Activated CD8-positive, alpha-beta T cell treated with anti-CD3 and anti-CD28 coated beads for 36 hours (primary cell): Measurements from ENCODE around the gene UBE2J2. TPM values are rescaled to one million over a fixed set of nuclear protein-coding genes. Genes with fewer than 3 reads are reported as not detected.

ENCODE experiments used
- ATAC-seq: fragments of 200-7000 bp; cut with Tn5 transposase; one replicate; pipeline ENCODE4 v1.10.0; 2021; ENCODE audit warnings: mild to moderate bottlenecking, moderate library complexity
- CTCF ChIA-PET: fragments of 350-600 bp; sonication (Branson Sonifier 250); formaldehyde crosslinking; loops from one replicate; lab custom pipeline; 2021; ENCODE audit warnings: antibody characterized with exemption; lab: Charles Lee
- POLR2A ChIA-PET: fragments of 350-600 bp; sonication (Branson Sonifier 250); formaldehyde crosslinking; loops from one replicate; lab custom pipeline; 2021; ENCODE audit warnings: antibody characterized with exemption; lab: Charles Lee
- DNase-seq: peaks from one replicate; pipeline ENCODE4 v3.0.0-alpha.2; 2020
- H3K27ac Mint-ChIP-seq: one replicate; pipeline ENCODE4 v1.8.0; 2021; ENCODE audit warnings: mild to moderate bottlenecking, mixed read lengths
- H3K27me3 Mint-ChIP-seq: one replicate; pipeline ENCODE4 v1.8.0; 2021; ENCODE audit warnings: mixed read lengths
- H3K36me3 Mint-ChIP-seq: one replicate; pipeline ENCODE4 v1.8.0; 2021; ENCODE audit warnings: low read depth, mixed read lengths
- H3K4me1 Mint-ChIP-seq: one replicate; pipeline ENCODE4 v1.8.0; 2021; ENCODE audit warnings: low read depth, mixed read lengths
- H3K4me3 Mint-ChIP-seq: one replicate; pipeline ENCODE4 v1.8.0; 2021; ENCODE audit warnings: mild to moderate bottlenecking, moderate library complexity, mixed read lengths
- H3K9me3 Mint-ChIP-seq: one replicate; pipeline ENCODE4 v1.8.0; 2021; ENCODE audit warnings: mixed read lengths
- intact Hi-C: fragments of 100-400 bp; cut with micrococcal nuclease; formaldehyde crosslinking; loops from one replicate; pipeline ENCODE4 v1.10.0; 2022
- total RNA-seq, 2 experiments: library from RNA; stranded (reverse); gene quantifications; one replicate each; pipeline ENCODE4 v1.2.3, GENCODE V29; 2021
- TF ChIP-seq, protein P1 (sequence below): fragments of 200-600 bp; IDR thresholded peaks from one replicate; pipeline ENCODE4 v1.8.0; 2022; ENCODE audit warnings: antibody characterized with exemption, mild to moderate bottlenecking

Gene UBE2J2
- total RNA-seq, 2 experiments from 2014 or later, result 52.3 to 59.2 TPM

DNA sequence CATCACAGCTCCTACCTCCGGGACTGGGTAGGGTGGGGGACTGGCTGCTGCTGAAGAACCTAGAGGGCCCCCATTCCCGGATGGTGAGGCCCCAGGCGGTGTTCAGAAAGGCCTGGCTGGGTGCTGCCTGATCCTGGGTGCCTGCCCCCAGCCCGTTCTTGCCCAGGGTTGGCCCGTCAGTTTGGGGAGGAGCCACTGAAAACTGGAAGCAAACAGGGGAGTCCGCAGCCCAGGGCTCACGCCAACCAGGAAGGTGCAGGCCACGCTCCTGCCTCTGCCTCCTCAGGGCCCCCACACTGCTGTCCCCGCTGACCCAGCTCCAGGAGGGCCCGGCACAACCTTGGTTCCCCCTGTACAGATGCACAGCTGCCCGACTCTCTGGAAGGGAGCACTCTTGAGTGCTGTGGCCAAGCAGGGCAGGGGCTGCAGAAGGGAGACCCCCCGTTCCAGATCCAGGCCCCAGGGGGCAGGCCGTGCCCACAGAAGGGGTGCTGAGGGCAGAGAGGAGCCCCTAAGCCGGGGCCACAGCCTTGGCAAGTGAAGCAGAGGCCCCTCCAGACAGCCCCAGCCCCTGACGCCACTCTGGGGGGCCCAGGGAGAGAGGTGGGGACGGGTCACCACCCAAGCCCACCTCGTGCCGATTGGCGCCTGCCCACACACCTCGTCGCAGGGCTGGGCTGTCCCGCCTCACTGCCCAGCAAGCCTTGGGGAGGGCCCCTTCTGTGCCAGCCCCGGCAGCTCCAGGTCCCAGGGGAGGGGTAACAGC, 32.6 kb downstream of the UBE2J2 start:
- ChIA-PET CTCF (interaction anchor here (2.1 kb wide), 1 partner anchor 119 kb away, joined by 6 read pairs; no protein-coding TSS in a partner anchor), POLR2A (interaction anchor here (1.0 kb wide), 1 partner anchor 57 kb away, joined by 3 read pairs; no protein-coding TSS in a partner anchor)
- Mint-ChIP-seq H3K27me3 (no peaks in the 10 kb centered on the region), H3K9me3 (no peaks in the 10 kb centered on the region), H3K4me3 (no peak overlapping the region), H3K27ac (no peak overlapping the region), H3K4me1 (no peaks in the 10 kb centered on the region), H3K36me3 (no peaks in the 10 kb centered on the region)
- no peak for DNase-seq
- no peak for ATAC-seq
- intact Hi-C loops, result no loop called here
- TF ChIP-seq, protein P1, sequence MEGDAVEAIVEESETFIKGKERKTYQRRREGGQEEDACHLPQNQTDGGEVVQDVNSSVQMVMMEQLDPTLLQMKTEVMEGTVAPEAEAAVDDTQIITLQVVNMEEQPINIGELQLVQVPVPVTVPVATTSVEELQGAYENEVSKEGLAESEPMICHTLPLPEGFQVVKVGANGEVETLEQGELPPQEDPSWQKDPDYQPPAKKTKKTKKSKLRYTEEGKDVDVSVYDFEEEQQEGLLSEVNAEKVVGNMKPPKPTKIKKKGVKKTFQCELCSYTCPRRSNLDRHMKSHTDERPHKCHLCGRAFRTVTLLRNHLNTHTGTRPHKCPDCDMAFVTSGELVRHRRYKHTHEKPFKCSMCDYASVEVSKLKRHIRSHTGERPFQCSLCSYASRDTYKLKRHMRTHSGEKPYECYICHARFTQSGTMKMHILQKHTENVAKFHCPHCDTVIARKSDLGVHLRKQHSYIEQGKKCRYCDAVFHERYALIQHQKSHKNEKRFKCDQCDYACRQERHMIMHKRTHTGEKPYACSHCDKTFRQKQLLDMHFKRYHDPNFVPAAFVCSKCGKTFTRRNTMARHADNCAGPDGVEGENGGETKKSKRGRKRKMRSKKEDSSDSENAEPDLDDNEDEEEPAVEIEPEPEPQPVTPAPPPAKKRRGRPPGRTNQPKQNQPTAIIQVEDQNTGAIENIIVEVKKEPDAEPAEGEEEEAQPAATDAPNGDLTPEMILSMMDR, result no peak

DNA sequence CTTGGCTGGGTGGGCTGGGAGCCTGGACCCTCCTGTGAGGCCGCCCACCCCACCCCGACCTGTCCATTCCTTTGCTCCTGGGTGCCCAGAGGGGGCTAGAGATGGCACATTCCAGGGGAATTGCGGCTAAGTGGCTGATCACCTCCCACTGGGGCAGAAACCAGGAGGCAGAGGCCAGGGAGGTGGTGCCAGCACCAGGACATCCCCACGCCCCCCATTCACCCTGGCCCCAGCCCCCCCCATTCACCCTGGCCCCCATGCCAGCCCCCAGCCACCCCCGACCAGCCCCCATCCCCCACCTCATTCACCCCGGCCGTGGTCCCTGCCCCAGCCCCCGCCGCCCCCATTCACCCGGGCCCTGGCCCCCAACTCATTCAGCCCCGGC, 33.3 kb downstream of the UBE2J2 start:
- intact Hi-C loops, result no loop called here

GRCh38 chr1:1239614-1240347, 33.9 kb downstream of the UBE2J2 start:
- ChIA-PET POLR2A (interaction anchor here (0.6 to 1.6 kb wide), 3 partner anchors 10 to 135 kb away, joined by 3 to 4 read pairs (median 3); partner anchors contain the start of gene AURKAIP1), CTCF (interaction anchor here (2.1 kb wide), 1 partner anchor 117 kb away, joined by 6 read pairs; no protein-coding TSS in a partner anchor)
- intact Hi-C loops, result no loop called here
- DNase-seq, result no peak
- TF ChIP-seq, protein P1, result no peak
- no peaks in the 10 kb centered on the region for H3K4me1 Mint-ChIP-seq
- H3K27me3 Mint-ChIP-seq, result no peaks in the 10 kb centered on the region
- H3K27ac Mint-ChIP-seq, result no peak overlapping the region
- no peak for ATAC-seq
- H3K36me3 Mint-ChIP-seq, result no peaks in the 10 kb centered on the region
- H3K4me3 Mint-ChIP-seq, result no peak overlapping the region
- no peaks in the 10 kb centered on the region for H3K9me3 Mint-ChIP-seq

More for the DNA sequence above, 33.3 kb downstream of the UBE2J2 start:
- ATAC-seq (no peak), DNase-seq (no peak)
- Mint-ChIP-seq H3K9me3 (no peaks in the 10 kb centered on the region), H3K36me3 (no peaks in the 10 kb centered on the region), H3K27ac (no peak overlapping the region), H3K27me3 (no peaks in the 10 kb centered on the region), H3K4me3 (no peak overlapping the region), H3K4me1 (no peaks in the 10 kb centered on the region)
- ChIA-PET POLR2A (no interaction called here), CTCF (interaction anchor here (2.1 kb wide), 1 partner anchor 118 kb away, joined by 6 read pairs; no protein-coding TSS in a partner anchor)
- TF ChIP-seq, protein P1, result no peak

DNA sequence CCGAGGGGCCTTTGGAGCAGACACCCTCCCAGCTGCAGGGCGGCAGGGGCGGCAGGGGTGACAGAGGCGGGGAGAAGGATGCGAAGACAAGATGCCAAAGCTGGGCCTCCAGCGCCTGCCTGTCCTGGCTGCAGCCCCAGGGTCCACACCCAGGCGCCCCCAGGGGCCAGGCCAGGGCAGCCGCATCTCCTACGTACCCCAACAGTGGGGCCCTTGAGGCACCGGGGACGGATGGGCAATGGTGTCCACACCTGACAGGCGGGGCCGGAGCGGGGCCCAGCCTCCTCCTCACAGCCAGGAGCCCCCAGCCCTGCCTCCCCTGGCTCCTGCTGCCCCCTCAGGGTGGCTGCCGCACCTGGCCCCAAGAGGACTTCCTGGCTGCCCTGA, 34.4 kb downstream of the UBE2J2 start:
- POLR2A ChIA-PET, result interaction anchor here (0.6 to 1.6 kb wide), 3 partner anchors 9 to 136 kb away, joined by 3 to 4 read pairs (median 3); partner anchors contain the start of gene AURKAIP1
- CTCF ChIA-PET, result interaction anchor here (2.1 kb wide), 1 partner anchor 117 kb away, joined by 6 read pairs; no protein-coding TSS in a partner anchor
- H3K27ac Mint-ChIP-seq, result no peak overlapping the region
- H3K4me1 Mint-ChIP-seq, result peaks cover 5% of the 10 kb centered on the region
- DNase-seq (no peak), ATAC-seq (no peak)
- no peaks in the 10 kb centered on the region for H3K9me3 Mint-ChIP-seq
- intact Hi-C loops, result no loop called here
- H3K4me3 Mint-ChIP-seq, result no peak overlapping the region
- H3K27me3 Mint-ChIP-seq, result no peaks in the 10 kb centered on the region
- TF ChIP-seq, protein P1, result no peak
- H3K36me3 Mint-ChIP-seq, result peaks cover 3% of the 10 kb centered on the region
